MM.1S (cell line): ENCODE measurements around the gene PTPRC.

Source experiments
- EZH2 ChIP-seq: fragments of 300-600 bp; sonication (generic); optimal IDR thresholded peaks from 2 replicates; pipeline ENCODE3; 2017; ENCODE audit warnings: low read depth, mild to moderate bottlenecking, antibody characterized with exemption, low read length, mixed read lengths
- EZH2phosphoT487 ChIP-seq: fragments of 300-600 bp; sonication (generic); IDR thresholded peaks from 2 replicates; pipeline ENCODE4 v1.6.1; 2018; ENCODE audit warnings: antibody characterized with exemption, low read length
- TF ChIP-seq, protein P1 (sequence below): fragments of 300-600 bp; sonication (generic); IDR thresholded peaks from 2 replicates; pipeline ENCODE4 v1.5.1; 2016; ENCODE audit warnings: antibody characterized with exemption, low read length, mixed read lengths

DNA sequence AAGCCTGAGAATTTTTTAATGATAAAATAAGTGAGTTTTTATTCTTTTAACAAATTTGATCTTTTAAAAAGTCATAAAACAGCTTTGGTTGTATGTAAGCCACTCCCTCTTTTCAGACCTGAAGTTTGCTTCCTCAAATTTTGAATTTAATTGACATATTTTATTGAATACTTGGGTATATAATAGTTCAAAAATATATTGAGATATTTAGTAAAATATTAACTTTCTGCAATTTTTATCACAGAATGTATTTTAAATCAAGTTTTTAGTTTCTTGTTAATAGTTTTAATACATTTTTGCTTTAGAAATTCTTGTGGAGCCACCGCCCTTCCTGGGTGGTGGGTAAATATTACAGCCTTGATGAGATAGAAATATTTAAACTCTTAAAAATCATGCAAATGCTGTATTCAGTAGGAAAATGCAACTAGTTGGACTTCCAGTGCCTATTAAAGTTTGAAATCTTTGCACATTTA, 867 bp downstream of the PTPRC start:
- TF ChIP-seq, protein P1, sequence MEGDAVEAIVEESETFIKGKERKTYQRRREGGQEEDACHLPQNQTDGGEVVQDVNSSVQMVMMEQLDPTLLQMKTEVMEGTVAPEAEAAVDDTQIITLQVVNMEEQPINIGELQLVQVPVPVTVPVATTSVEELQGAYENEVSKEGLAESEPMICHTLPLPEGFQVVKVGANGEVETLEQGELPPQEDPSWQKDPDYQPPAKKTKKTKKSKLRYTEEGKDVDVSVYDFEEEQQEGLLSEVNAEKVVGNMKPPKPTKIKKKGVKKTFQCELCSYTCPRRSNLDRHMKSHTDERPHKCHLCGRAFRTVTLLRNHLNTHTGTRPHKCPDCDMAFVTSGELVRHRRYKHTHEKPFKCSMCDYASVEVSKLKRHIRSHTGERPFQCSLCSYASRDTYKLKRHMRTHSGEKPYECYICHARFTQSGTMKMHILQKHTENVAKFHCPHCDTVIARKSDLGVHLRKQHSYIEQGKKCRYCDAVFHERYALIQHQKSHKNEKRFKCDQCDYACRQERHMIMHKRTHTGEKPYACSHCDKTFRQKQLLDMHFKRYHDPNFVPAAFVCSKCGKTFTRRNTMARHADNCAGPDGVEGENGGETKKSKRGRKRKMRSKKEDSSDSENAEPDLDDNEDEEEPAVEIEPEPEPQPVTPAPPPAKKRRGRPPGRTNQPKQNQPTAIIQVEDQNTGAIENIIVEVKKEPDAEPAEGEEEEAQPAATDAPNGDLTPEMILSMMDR, result no peak
- no peak for TF ChIP-seq EZH2
- TF ChIP-seq EZH2phosphoT487, result no peak
